HEK293 (cell line): ENCODE data around the gene GBF1.

Experiments used
- BCL11A ChIP-seq: fragments of 450-650 bp; formaldehyde crosslinking; IDR thresholded peaks from 2 replicates; pipeline ENCODE4 v1.5.1; 2016; ENCODE audit warnings: low read depth, missing biosample characterization, missing genetic modification characterization
- EGR2 ChIP-seq: fragments of 450-650 bp; formaldehyde crosslinking; IDR thresholded peaks from 2 replicates; pipeline ENCODE4 v1.5.1; 2016; ENCODE audit warnings: low read depth, missing biosample characterization, missing genetic modification characterization
- MEIS1 ChIP-seq: sonication (generic); formaldehyde crosslinking; IDR thresholded peaks from 2 replicates; pipeline ENCODE4 v1.8.1; 2022; ENCODE audit warnings: missing genetic modification reagents, mild to moderate bottlenecking, borderline replicate concordance
- MYNN ChIP-seq: fragments of 450-650 bp; formaldehyde crosslinking; IDR thresholded peaks from 2 replicates; pipeline ENCODE4 v1.5.1; 2016; ENCODE audit warnings: missing biosample characterization, missing genetic modification characterization, borderline replicate concordance
- PRDM1 ChIP-seq: fragments of 450-650 bp; formaldehyde crosslinking; IDR thresholded peaks from 2 replicates; pipeline ENCODE4; 2016; ENCODE audit warnings: missing biosample characterization, missing genetic modification characterization
- ZBTB8A ChIP-seq: fragments of 450-650 bp; formaldehyde crosslinking; IDR thresholded peaks from 2 replicates; pipeline ENCODE4 v1.5.1; 2016; ENCODE audit warnings: missing biosample characterization, missing genetic modification characterization
- ZNF121 ChIP-seq: fragments of 450-650 bp; formaldehyde crosslinking; IDR thresholded peaks from 2 replicates; pipeline ENCODE4 v1.5.1; 2016; ENCODE audit warnings: missing biosample characterization, missing genetic modification characterization
- ZNF202 ChIP-seq: fragments of 450-650 bp; formaldehyde crosslinking; IDR thresholded peaks from 2 replicates; pipeline ENCODE4 v1.5.1; 2016; ENCODE audit warnings: missing biosample characterization, missing genetic modification characterization, borderline replicate concordance
- ZNF239 ChIP-seq: fragments of 450-650 bp; formaldehyde crosslinking; IDR thresholded peaks from 2 replicates; pipeline ENCODE4 v1.5.1; 2016; ENCODE audit warnings: missing biosample characterization, missing genetic modification characterization
- ZNF302 ChIP-seq: fragments of 450-650 bp; formaldehyde crosslinking; IDR thresholded peaks from 2 replicates; pipeline ENCODE4 v1.5.1; 2016; ENCODE audit warnings: missing biosample characterization, missing genetic modification characterization, low read depth
- ZNF311 ChIP-seq: fragments of 450-650 bp; formaldehyde crosslinking; IDR thresholded peaks from 2 replicates; pipeline ENCODE4 v1.5.1; 2017; ENCODE audit warnings: missing biosample characterization, missing genetic modification characterization, borderline replicate concordance
- ZNF37A ChIP-seq: fragments of 450-650 bp; IDR thresholded peaks from 2 replicates; pipeline ENCODE4 v1.5.1; 2018; ENCODE audit warnings: missing biosample characterization, missing genetic modification characterization
- ZNF610 ChIP-seq: fragments of 450-650 bp; formaldehyde crosslinking; IDR thresholded peaks from 2 replicates; pipeline ENCODE4 v1.5.1; 2016; ENCODE audit warnings: missing biosample characterization, missing genetic modification characterization, borderline replicate concordance
- ZNF664 ChIP-seq: fragments of 450-650 bp; formaldehyde crosslinking; IDR thresholded peaks from 2 replicates; pipeline ENCODE4 v1.5.1; 2016; ENCODE audit warnings: missing biosample characterization, missing genetic modification characterization
- ZNF76 ChIP-seq: fragments of 450-650 bp; formaldehyde crosslinking; IDR thresholded peaks from 2 replicates; pipeline ENCODE4; 2016; ENCODE audit warnings: low read depth, missing biosample characterization, missing genetic modification characterization, borderline replicate concordance
- ZNF777 ChIP-seq: fragments of 450-650 bp; formaldehyde crosslinking; IDR thresholded peaks from 2 replicates; pipeline ENCODE4 v1.5.1; 2017; ENCODE audit warnings: missing biosample characterization, missing genetic modification characterization, borderline replicate concordance
- TF ChIP-seq, protein P1 (sequence below): fragments of 450-650 bp; formaldehyde crosslinking; IDR thresholded peaks from 2 replicates; pipeline ENCODE4 v1.5.1; 2017; ENCODE audit warnings: missing biosample characterization, mild to moderate bottlenecking, missing genetic modification characterization, moderate library complexity
- TF ChIP-seq, protein P2 (sequence below): fragments of 450-650 bp; formaldehyde crosslinking; IDR thresholded peaks from 2 replicates; pipeline ENCODE4; 2016; ENCODE audit warnings: missing biosample characterization, missing genetic modification characterization
- TF ChIP-seq, protein P3 (sequence below): fragments of 450-650 bp; formaldehyde crosslinking; IDR thresholded peaks from 2 replicates; pipeline ENCODE4 v1.5.1; 2017; ENCODE audit warnings: missing biosample characterization, missing genetic modification characterization
- TF ChIP-seq, protein P4 (sequence below): fragments of 450-650 bp; formaldehyde crosslinking; IDR thresholded peaks from 2 replicates; pipeline ENCODE4 v1.5.1; 2016; ENCODE audit warnings: missing biosample characterization, missing genetic modification characterization
- TF ChIP-seq, protein P5 (sequence below): fragments of 450-650 bp; formaldehyde crosslinking; IDR thresholded peaks from 2 replicates; pipeline ENCODE4 v1.5.1; 2016; ENCODE audit warnings: missing biosample characterization, missing genetic modification characterization
- TF ChIP-seq, protein P6 (sequence below): fragments of 450-650 bp; formaldehyde crosslinking; IDR thresholded peaks from 2 replicates; pipeline ENCODE4 v1.5.0; 2017; ENCODE audit warnings: missing biosample characterization, missing genetic modification characterization, borderline replicate concordance
- TF ChIP-seq, protein P7 (sequence below): fragments of 450-650 bp; formaldehyde crosslinking; IDR thresholded peaks from 2 replicates; pipeline ENCODE4 v1.5.1; 2016; ENCODE audit warnings: missing biosample characterization, missing genetic modification characterization

GBF1 gene

DNA sequence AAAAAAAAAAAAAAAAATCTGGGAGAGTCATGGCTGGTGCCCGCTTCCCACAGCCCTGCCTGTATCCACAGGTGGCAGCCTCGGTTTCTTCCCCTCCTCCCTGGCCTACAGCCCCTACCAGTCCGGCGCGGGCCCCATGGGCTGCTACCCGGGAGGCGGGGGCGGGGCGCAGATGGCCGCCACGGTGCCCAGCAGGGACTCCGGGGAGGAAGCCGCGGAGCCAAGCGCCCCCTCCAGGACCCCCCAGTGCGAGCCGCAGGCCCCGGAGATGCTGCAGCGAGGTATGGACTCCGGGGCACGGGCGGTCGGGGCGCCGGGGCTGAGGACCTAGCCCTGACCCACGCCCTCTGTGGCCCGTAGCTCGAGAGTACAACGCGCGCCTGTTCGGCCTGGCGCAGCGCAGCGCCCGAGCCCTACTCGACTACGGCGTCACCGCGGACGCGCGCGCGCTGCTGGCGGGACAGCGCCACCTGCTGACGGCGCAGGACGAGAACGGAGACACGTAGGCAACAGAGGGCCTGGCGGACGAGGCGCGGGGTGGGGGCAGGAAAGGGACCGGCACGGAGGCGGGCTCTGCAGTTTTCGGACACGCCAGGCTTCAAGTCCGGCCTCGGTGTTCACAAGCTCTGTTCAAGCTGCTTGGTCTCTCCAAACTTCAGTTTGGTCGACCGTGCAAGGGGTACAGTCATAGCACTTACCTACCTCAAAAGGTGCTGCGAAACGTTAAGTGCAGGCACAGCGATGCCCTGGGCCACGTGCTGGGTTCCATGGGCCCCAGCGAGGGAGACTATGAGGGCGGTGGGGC is 154.1 kb downstream of the GBF1 start (continued):
- no peak for TF ChIP-seq PRDM1 (tag by site-specific recombination)
- TF ChIP-seq, protein P1, sequence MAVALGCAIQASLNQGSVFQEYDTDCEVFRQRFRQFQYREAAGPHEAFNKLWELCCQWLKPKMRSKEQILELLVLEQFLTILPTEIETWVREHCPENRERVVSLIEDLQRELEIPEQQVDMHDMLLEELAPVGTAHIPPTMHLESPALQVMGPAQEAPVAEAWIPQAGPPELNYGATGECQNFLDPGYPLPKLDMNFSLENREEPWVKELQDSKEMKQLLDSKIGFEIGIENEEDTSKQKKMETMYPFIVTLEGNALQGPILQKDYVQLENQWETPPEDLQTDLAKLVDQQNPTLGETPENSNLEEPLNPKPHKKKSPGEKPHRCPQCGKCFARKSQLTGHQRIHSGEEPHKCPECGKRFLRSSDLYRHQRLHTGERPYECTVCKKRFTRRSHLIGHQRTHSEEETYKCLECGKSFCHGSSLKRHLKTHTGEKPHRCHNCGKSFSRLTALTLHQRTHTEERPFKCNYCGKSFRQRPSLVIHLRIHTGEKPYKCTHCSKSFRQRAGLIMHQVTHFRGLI, result peak; percentile 98
- peak; percentile 67; the same call in 1 of the 2 replicates for TF ChIP-seq BCL11A (tag by site-specific recombination)
- TF ChIP-seq, protein P2, sequence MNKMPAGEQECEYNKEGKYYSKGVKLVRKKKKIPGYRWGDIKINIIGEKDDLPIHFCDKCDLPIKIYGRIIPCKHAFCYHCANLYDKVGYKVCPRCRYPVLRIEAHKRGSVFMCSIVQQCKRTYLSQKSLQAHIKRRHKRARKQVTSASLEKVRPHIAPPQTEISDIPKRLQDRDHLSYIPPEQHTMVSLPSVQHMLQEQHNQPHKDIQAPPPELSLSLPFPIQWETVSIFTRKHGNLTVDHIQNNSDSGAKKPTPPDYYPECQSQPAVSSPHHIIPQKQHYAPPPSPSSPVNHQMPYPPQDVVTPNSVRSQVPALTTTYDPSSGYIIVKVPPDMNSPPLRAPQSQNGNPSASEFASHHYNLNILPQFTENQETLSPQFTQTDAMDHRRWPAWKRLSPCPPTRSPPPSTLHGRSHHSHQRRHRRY (tag by site-specific recombination), result no peak
- TF ChIP-seq, protein P3, sequence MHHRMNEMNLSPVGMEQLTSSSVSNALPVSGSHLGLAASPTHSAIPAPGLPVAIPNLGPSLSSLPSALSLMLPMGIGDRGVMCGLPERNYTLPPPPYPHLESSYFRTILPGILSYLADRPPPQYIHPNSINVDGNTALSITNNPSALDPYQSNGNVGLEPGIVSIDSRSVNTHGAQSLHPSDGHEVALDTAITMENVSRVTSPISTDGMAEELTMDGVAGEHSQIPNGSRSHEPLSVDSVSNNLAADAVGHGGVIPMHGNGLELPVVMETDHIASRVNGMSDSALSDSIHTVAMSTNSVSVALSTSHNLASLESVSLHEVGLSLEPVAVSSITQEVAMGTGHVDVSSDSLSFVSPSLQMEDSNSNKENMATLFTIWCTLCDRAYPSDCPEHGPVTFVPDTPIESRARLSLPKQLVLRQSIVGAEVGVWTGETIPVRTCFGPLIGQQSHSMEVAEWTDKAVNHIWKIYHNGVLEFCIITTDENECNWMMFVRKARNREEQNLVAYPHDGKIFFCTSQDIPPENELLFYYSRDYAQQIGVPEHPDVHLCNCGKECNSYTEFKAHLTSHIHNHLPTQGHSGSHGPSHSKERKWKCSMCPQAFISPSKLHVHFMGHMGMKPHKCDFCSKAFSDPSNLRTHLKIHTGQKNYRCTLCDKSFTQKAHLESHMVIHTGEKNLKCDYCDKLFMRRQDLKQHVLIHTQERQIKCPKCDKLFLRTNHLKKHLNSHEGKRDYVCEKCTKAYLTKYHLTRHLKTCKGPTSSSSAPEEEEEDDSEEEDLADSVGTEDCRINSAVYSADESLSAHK (tag by site-specific recombination), result peak; percentile 49; the same call in 1 of the 2 replicates
- TF ChIP-seq ZNF610 (tag by site-specific recombination), result peak; percentile 82
- TF ChIP-seq ZNF664 (tag by site-specific recombination), result no peak
- TF ChIP-seq, protein P4, sequence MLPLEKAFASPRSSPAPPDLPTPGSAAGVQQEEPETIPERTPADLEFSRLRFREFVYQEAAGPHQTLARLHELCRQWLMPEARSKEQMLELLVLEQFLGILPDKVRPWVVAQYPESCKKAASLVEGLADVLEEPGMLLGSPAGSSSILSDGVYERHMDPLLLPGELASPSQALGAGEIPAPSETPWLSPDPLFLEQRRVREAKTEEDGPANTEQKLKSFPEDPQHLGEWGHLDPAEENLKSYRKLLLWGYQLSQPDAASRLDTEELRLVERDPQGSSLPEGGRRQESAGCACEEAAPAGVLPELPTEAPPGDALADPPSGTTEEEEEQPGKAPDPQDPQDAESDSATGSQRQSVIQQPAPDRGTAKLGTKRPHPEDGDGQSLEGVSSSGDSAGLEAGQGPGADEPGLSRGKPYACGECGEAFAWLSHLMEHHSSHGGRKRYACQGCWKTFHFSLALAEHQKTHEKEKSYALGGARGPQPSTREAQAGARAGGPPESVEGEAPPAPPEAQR (tag by site-specific recombination), result peak; percentile 70; the same call in 1 of the 2 replicates
- TF ChIP-seq ZNF239 (tag by site-specific recombination), result no peak
- no peak for TF ChIP-seq ZNF302 (tag by site-specific recombination)
- peak; percentile 100 for TF ChIP-seq ZBTB8A
- no peak for TF ChIP-seq ZNF777
- TF ChIP-seq ZNF37A (tag by site-specific recombination), result no peak
- TF ChIP-seq, protein P5, sequence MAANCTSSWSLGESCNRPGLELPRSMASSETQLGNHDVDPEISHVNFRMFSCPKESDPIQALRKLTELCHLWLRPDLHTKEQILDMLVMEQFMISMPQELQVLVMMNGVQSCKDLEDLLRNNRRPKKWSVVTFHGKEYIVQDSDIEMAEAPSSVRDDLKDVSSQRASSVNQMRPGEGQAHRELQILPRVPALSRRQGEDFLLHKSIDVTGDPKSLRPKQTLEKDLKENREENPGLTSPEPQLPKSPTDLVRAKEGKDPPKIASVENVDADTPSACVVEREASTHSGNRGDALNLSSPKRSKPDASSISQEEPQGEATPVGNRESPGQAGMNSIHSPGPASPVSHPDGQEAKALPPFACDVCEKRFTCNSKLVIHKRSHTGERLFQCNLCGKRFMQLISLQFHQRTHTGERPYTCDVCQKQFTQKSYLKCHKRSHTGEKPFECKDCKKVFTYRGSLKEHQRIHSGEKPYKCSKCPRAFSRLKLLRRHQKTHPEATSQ (tag by site-specific recombination), result peak; percentile 85
- no peak for TF ChIP-seq MYNN (tag by site-specific recombination)
- peak; percentile 8; the same call in 1 of the 2 replicates for TF ChIP-seq ZNF121 (tag by site-specific recombination)
- no peak for TF ChIP-seq ZNF311
- TF ChIP-seq EGR2 (tag by site-specific recombination), result peak; percentile 31
- peak; percentile 75 for TF ChIP-seq ZNF76 (tag by site-specific recombination)
- no peak for TF ChIP-seq MEIS1 (CRISPR knock-in tag)
- TF ChIP-seq, protein P6, sequence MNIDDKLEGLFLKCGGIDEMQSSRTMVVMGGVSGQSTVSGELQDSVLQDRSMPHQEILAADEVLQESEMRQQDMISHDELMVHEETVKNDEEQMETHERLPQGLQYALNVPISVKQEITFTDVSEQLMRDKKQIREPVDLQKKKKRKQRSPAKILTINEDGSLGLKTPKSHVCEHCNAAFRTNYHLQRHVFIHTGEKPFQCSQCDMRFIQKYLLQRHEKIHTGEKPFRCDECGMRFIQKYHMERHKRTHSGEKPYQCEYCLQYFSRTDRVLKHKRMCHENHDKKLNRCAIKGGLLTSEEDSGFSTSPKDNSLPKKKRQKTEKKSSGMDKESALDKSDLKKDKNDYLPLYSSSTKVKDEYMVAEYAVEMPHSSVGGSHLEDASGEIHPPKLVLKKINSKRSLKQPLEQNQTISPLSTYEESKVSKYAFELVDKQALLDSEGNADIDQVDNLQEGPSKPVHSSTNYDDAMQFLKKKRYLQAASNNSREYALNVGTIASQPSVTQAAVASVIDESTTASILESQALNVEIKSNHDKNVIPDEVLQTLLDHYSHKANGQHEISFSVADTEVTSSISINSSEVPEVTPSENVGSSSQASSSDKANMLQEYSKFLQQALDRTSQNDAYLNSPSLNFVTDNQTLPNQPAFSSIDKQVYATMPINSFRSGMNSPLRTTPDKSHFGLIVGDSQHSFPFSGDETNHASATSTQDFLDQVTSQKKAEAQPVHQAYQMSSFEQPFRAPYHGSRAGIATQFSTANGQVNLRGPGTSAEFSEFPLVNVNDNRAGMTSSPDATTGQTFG, result no peak
- TF ChIP-seq ZNF202 (tag by site-specific recombination), result no peak
- TF ChIP-seq, protein P7, sequence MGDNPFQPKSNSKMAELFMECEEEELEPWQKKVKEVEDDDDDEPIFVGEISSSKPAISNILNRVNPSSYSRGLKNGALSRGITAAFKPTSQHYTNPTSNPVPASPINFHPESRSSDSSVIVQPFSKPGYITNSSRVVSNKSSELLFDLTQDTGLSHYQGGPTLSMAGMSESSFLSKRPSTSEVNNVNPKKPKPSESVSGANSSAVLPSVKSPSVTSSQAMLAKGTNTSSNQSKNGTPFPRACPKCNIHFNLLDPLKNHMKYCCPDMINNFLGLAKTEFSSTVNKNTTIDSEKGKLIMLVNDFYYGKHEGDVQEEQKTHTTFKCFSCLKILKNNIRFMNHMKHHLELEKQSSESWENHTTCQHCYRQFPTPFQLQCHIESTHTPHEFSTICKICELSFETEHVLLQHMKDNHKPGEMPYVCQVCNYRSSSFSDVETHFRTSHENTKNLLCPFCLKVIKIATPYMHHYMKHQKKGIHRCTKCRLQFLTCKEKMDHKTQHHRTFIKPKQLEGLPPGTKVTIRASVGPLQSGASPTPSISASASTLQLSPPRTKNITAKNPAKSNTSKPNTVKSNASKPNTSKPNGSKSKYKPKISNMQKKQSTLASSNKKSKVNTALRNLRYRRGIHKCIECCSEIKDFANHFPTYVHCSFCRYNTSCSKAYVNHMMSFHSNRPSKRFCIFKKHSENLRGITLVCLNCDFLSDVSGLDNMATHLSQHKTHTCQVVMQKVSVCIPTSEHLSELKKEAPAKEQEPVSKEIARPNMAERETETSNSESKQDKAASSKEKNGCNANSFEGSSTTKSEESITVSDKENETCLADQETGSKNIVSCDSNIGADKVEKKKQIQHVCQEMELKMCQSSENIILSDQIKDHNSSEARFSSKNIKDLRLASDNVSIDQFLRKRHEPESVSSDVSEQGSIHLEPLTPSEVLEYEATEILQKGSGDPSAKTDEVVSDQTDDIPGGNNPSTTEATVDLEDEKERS, result no peak
